SIG-M5 treated with dmso at 0.1 percent for 504 hours (cell line): Measurements from ENCODE around the gene FAM53B.

Source experiments
- DNase-seq: peaks from one replicate; lab custom pipeline; 2025; ENCODE audit not compliant: unreplicated experiment; lab: John Stamatoyannopoulos, UW

FAM53B gene

DNA sequence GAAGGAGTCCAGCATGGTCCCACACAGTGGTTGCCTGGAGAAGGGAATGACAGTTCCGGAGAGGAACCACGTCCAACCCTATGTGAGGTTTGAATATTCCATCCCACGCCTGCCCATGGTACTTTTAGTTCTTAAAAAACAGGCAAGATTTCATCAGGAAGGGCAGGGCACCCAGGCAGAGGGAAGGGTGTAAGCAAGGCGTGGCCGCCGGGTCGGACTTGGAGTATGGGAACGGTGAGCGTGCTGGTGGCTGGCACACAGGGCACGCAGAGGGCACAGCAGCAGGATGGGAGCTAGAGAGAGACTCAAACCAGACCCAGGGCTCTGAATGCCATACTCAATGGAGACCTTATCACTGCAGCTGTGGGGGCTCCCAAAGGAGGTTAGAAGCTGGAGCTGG lies 34.3 kb downstream of the FAM53B start:
- no peak for DNase-seq

DNA sequence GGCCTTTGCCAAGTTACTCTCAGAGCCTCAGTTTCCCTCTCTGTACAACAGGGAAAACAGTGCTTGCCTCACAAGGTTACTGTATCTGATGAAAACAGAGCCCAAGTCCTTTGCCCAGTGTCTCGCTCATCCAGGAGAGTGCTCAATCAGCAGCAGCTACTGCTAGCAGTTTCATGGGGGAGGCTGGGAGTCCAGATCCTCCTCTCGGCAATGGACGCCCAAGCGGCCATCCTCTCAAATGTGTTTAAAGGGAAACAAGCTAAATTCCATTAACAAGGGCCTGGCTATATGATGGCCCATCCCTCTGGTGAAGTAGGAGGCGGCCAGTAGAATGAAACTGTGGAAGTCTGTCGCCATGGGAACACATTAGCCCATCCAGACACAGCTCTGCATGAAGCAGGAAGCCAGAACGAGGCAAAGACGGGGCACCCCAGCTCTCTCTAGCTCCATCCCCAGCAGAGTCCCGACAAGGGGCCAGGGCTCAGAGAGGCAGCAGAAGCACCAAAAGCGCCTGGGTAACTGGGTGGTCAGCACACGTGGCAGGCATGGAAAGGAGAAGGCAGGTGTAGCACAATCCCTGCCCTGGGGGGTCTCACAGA lies 35.2 kb downstream of the FAM53B start:
- no peak for DNase-seq

GRCh38 chr10:124708246-124708779 lies 35.9 kb downstream of the FAM53B start:
- DNase-seq = no peak

DNA sequence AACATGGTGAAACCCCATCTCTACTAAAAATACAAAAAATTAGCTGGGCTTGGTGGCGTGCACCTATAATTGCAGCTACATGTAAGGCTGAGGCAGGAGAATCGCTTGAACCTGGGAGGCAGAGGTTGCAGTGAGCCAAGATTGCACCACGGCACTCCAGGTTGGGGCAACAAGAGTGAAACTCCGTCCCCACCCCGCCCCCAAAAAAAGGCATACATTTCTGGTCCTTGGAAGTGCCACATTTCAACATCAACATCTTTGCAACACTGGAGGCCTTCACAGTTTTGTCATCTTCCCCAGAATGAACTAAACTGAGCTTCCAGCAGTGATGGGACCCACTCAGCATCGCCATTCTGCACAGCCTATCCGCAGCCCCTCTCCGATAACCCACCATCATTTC lies 36.6 kb downstream of the FAM53B start:
- peak; percentile 51 for DNase-seq

GRCh38 chr10:124707144-124707467 lies 37.1 kb downstream of the FAM53B start:
- no peak for DNase-seq

- no peak for DNase-seq
Observed at GRCh38 chr10:124706462-124707143, 37.6 kb downstream of the FAM53B start.

GRCh38 chr10:124705817-124706461 lies 38.2 kb downstream of the FAM53B start:
- no peak for DNase-seq

DNA sequence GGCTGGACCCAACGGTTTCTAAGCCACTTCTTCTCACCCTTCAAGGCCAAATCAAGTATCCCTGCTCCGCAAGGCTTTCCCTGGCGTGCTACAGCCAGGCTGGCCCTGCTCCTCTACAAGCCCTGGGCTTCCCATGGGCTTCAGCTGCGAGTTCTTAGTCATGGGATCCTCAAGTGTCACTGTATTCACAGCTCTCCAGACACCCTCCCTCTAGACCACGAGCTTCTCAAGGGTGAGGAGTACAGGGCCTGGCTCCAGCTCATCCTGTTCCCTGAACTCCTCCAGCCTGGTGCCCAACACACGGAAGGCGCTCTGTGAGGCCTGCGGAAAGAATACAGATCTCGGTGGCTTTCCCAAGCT lies 38.8 kb downstream of the FAM53B start:
- DNase-seq = no peak

- DNase-seq = no peak
Observed at GRCh38 chr10:124704428-124705380, 39.5 kb downstream of the FAM53B start.

DNA sequence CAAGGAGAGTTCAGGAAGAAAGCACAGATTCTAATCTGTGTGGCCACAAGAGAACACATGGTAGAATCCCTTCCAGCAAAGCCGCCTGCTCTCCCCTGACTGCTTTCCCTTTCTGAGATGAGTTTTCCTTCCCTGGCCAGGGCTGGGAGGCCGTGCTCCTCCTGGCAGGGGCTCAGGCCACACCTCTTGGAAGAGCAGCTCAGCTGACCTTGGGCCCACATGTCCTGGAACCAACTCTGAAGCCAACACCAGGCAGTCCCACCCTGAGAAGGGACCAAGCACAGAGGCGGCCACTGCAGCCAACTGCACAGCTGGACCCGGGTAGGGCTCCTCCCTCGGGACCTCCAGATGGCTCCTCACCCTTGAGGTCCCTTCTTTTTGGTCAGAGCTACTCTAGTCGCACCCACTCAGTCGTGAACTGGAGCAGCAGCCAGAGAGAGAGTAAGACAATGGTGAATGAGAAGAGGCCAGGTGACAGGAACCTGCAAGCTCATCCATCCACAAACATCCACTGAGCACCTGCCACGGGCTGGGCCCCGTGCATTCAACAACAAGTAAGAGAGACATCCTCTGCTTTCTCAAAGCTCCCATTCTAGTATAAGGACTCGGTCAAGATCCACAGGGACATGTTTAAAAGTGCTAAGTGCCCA lies 40.3 kb downstream of the FAM53B start:
- DNase-seq = no peak

GRCh38 chr10:124703372-124703771 lies 40.8 kb downstream of the FAM53B start:
- DNase-seq = no peak

GRCh38 chr10:124701881-124702656 lies 42.1 kb downstream of the FAM53B start:
- DNase-seq = no peak

GRCh38 chr10:124701435-124701834 lies 42.7 kb downstream of the FAM53B start:
- DNase-seq = no peak

- DNase-seq = no peak
Observed at GRCh38 chr10:124701038-124701365, 43.2 kb downstream of the FAM53B start.

DNA sequence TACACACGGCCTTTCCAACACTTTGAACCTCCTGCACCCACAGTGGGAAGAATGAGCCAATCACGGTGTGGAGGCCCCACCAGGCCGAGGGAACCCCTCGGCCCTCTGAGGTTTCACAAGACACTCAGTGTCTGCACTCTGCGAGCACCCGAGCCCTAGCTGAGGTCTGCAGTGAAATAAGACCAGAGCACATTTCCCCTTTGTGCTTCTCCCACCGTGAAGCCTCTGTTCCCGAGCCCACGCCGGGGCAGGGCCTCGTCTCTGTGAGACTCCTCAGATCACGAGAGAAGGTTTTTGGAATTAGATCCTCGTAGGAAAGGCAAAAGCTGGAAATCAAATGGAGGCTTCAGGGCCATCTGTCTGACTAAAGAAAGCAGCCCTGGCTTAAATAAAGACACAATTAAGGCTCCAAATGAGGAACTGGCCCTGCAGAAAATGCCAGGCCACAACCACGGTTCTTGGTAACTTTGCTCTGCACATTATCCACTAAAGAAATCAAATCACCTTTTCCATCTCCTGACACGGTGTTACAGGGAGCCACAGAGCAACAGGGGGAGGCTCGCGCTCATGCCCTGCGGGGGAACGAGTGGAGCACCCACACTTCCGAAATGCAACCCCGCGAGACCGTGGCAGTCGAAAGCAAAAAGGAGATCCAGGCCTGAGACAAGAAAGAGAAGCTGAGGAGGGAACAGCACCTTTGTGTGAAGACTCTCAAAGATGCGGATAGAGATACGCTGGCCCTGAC lies 43.7 kb downstream of the FAM53B start:
- peak; percentile 32 for DNase-seq

DNA sequence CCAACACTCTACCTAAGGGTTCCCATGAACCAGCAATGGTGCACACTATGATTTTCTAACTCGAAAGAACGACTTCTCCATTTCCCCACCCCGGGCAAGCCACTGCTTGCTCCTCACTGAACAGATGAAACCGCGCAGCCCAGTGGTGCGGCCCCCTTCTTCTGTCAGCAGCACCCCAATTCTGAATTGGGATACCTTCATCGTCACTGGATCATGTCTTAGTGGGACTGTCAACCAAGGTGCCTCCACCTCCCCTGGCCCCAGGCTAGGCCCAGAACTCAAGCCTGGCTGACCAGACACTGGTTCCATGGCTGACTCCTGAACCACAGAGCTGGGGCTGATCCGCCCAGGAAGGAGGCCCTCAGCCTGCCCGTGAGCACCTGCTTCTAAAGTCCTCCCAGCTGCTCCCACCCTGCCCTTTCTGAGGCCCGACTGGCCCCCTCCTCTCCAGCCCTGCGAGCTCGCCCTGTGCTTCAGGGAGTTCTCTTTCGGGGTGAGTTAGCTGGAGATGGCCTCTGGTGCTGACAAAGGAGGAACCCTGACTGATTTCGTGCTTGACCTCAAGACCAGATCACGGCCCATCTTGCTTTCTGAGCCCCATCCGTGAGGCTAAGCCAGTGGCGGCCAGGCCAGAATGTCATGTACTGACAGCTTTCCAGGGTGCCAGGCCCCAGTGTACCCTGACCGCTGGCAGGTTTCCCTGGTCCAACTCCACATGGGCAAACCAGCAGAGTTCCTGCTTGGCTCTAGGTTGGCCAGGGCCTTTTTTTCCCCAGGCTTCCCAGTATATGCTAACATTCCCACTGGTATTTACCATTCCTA lies 44.5 kb downstream of the FAM53B start:
- DNase-seq = no peak

DNA sequence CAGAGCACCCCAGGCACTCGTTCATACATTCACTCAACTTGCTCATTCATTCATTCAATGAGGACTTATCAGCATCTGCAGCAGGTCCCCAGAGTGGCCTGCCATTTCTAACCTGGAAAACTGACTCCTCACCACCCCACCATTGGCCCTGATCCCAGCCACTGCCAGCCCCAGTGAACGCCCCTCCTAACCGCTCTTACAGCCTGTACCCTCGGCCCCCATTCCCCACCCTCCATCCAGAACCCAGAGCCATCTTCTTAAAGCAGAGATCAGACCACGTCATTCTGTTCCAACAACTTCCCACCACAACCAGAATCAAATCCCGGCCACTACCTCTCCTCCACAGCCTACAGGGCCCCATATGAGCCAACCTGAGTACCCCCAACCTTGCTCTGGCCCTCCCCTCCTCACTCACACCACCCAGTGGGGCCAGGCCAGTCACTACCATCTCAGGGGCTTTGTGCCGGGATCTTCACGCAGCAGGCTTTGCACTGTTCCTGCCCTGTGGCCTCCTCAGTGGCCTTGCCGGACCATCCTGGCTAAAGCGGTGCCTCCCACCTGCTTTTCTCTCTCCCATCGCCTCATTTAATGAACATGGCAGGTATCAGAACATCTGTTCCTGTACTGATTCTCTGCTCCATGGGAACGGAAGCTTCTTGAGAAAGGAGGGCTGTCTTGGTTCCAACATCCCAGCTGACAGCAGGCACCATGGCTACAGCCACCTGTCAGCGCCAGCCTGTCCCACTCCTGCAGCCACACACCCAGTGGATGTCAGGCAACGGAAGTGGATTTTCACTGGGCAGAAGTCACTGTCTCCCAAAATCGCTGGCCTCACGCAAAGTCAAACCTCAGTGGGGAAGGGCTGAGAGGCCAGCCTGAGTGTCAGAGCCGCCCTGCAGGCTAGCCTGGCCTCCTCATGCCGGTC lies 45.4 kb downstream of the FAM53B start:
- no peak for DNase-seq
